HepG2 (cell line): ENCODE measurements around the gene REM2. TPM values are rescaled to one million over a fixed set of nuclear protein-coding genes. Genes with fewer than 3 reads are reported as not detected.

Experiments
- ATAC-seq: fragments of 200-7000 bp; cut with Tn5 transposase; 3 replicates; pipeline ENCODE4 v1.9.1; 2020; ENCODE audit warnings: mild to moderate bottlenecking, moderate library complexity
- BruUV-seq: library from RNA; stranded (reverse); fragments of 400-500 nt; replicated peaks from 2 replicates; lab custom pipeline; 2021; lab: Mats Ljungman, UMichigan
- CTCF ChIA-PET: fragments of 300-600 bp; formaldehyde crosslinking; extraction: SDS; loops from one replicate; lab custom pipeline; 2021; ENCODE audit warnings: low total read pairs, inconsistent platforms, low intra/inter-chr PET ratio; lab: Yijun Ruan, JAX
- POLR2A ChIA-PET: fragments of 350-600 bp; sonication (Branson Sonifier 250); formaldehyde crosslinking; loops from one replicate; lab custom pipeline; 2020; ENCODE audit warnings: antibody characterized with exemption, inconsistent platforms; lab: Yijun Ruan, JAX
- DNase-seq: peaks from one replicate; pipeline ENCODE4 v3.0.0-alpha.2; 2015; ENCODE audit warnings: low spot score
- FAIRE-seq: peaks from 3 replicates; lab custom pipeline; 2011; peaks lifted over from hg19 to GRCh38; lab: Jason Lieb, UNC
- H2AFZ ChIP-seq: one replicate; pipeline ENCODE4 v1.6.1; 2011; ENCODE audit warnings: low read length, inconsistent platforms
- H3K27ac ChIP-seq: fragments of 300-600 bp; 3 replicates; pipeline ENCODE4 v1.8.0; 2011; ENCODE audit warnings: mixed run types, mild to moderate bottlenecking, mixed read lengths, low read length, inconsistent platforms; ENCODE audit not compliant: insufficient read depth; ENCODE audit errors: extremely low read length
- H3K27me3 ChIP-seq, 2 experiments: fragments of 200-600 bp in 1 of 2; 2 replicates in 1 of 2; 3 replicates in 1 of 2; pipeline versions ENCODE4 v1.6.0 to v1.8.0; 2011; ENCODE audit warnings: low read length in 2 of 2, mild to moderate bottlenecking in 2 of 2, moderate library complexity in 2 of 2, inconsistent platforms in 1 of 2; ENCODE audit not compliant: insufficient read depth in 2 of 2, control insufficient read depth in 1 of 2
- H3K36me3 ChIP-seq, 2 experiments: fragments of 200-600 bp in 1 of 2; replicated peaks in 1 of 2; 2 replicates in 1 of 2; 3 replicates in 1 of 2; pipeline versions ENCODE4 v1.5.1 to v1.8.0; 2011; ENCODE audit warnings: low read length in 2 of 2, inconsistent platforms in 1 of 2; ENCODE audit not compliant: insufficient read depth in 2 of 2, control insufficient read depth in 1 of 2
- H3K4me1 ChIP-seq: 2 replicates; pipeline ENCODE4 v1.5.1; 2012; ENCODE audit warnings: low read length, inconsistent platforms; ENCODE audit not compliant: insufficient read depth
- H3K4me2 ChIP-seq: 2 replicates; pipeline ENCODE4 v1.6.0; 2011; ENCODE audit warnings: low read depth, low read length, inconsistent platforms
- H3K4me3 ChIP-seq, 3 experiments: fragments of 200-600 bp in 1 of 3; sonication (generic), shearing (Covaris generic) in 1 of 3; replicated peaks in 1 of 3; 2 replicates each; pipeline ENCODE4 v1.5.1; 2011 to 2016; ENCODE audit warnings: low read length in 3 of 3, inconsistent platforms in 2 of 3, low read depth in 2 of 3, mild to moderate bottlenecking in 2 of 3, control low read depth in 1 of 3, mixed read lengths in 1 of 3; ENCODE audit not compliant: insufficient read depth in 1 of 3
- H3K79me2 ChIP-seq: one replicate; pipeline ENCODE4 v1.6.1; 2011; ENCODE audit warnings: low read length, inconsistent platforms; ENCODE audit not compliant: insufficient read depth
- H3K9ac ChIP-seq: 2 replicates; pipeline ENCODE4 v1.6.0; 2011; ENCODE audit warnings: mild to moderate bottlenecking, low read depth, low read length, inconsistent platforms; ENCODE audit not compliant: insufficient read depth
- H3K9me3 ChIP-seq: 2 replicates; pipeline ENCODE4 v1.5.1; 2012; ENCODE audit warnings: mild to moderate bottlenecking, low read length
- H4K20me1 ChIP-seq: 2 replicates; pipeline ENCODE4 v1.6.0; 2011; ENCODE audit warnings: inconsistent platforms, mild to moderate bottlenecking, low read length, moderate library complexity; ENCODE audit not compliant: insufficient read depth
- ATF7-NPFF ChIP-seq: sonication (generic); formaldehyde crosslinking; IDR thresholded peaks from 2 replicates; pipeline ENCODE4 v1.8.1; 2023; ENCODE audit warnings: mild to moderate bottlenecking, low read depth, missing genetic modification reagents, moderate library complexity
- CAMTA2 ChIP-seq: sonication (generic); formaldehyde crosslinking; IDR thresholded peaks from 2 replicates; pipeline ENCODE4 v1.4.0; 2020; ENCODE audit warnings: mild to moderate bottlenecking, missing genetic modification reagents, borderline replicate concordance
- CC2D1A ChIP-seq: sonication (generic); formaldehyde crosslinking; IDR thresholded peaks from 2 replicates; pipeline ENCODE4 v1.8.1; 2023; ENCODE audit warnings: mild to moderate bottlenecking, missing genetic modification reagents
- EHMT2 ChIP-seq: fragments of 200-600 bp; sonication (generic); IDR thresholded peaks from 2 replicates; pipeline ENCODE4 v1.7.0; 2017; ENCODE audit warnings: antibody characterized with exemption, low read depth, low read length, borderline replicate concordance
- FOXJ3 ChIP-seq: sonication (generic); formaldehyde crosslinking; IDR thresholded peaks from 2 replicates; pipeline ENCODE4 v1.4.0; 2020; ENCODE audit warnings: missing genetic modification reagents, mild to moderate bottlenecking, borderline replicate concordance
- GTF3A ChIP-seq: sonication (generic); formaldehyde crosslinking; conservative IDR thresholded peaks from 2 replicates; pipeline ENCODE4 v1.4.0; 2020; ENCODE audit warnings: mild to moderate bottlenecking, missing genetic modification reagents
- HNRNPLL ChIP-seq: fragments of 200-400 bp; formaldehyde crosslinking; IDR thresholded peaks from 2 replicates; pipeline ENCODE4 v1.6.1; 2017; ENCODE audit warnings: mild to moderate bottlenecking, low read depth, low read length; ENCODE audit not compliant: poor library complexity, severe bottlenecking
- IRX3 ChIP-seq: sonication (generic); formaldehyde crosslinking; IDR thresholded peaks from 2 replicates; pipeline ENCODE4 v1.8.1; 2023; ENCODE audit warnings: mild to moderate bottlenecking, low read depth, missing genetic modification reagents, borderline replicate concordance
- JARID2 ChIP-seq: sonication (generic); formaldehyde crosslinking; IDR thresholded peaks from 2 replicates; pipeline ENCODE4 v1.8.1; 2023; ENCODE audit warnings: missing genetic modification reagents, inconsistent platforms; ENCODE audit not compliant: insufficient replicate concordance
- REPIN1 ChIP-seq: sonication (generic); formaldehyde crosslinking; IDR thresholded peaks from 2 replicates; pipeline ENCODE4 v1.8.0; 2022; ENCODE audit warnings: missing genetic modification reagents, low read depth, mild to moderate bottlenecking, borderline replicate concordance
- RXRB ChIP-seq: IDR thresholded peaks from 2 replicates; pipeline ENCODE4 v1.6.1; 2016; ENCODE audit warnings: borderline replicate concordance, missing genetic modification reagents, missing compliant biosample characterization
- SRF ChIP-seq: IDR thresholded peaks from 2 replicates; pipeline ENCODE4 v1.6.1; 2011; ENCODE audit warnings: mild to moderate bottlenecking, low read depth, low read length, moderate library complexity
- ZBTB21 ChIP-seq: sonication (generic); formaldehyde crosslinking; IDR thresholded peaks from 2 replicates; pipeline ENCODE4 v1.4.0; 2020; ENCODE audit warnings: missing genetic modification reagents
- ZBTB3 ChIP-seq: sonication (generic); formaldehyde crosslinking; IDR thresholded peaks from 2 replicates; pipeline ENCODE4 v1.4.0; 2020; ENCODE audit warnings: low read depth, mild to moderate bottlenecking, moderate library complexity, missing genetic modification reagents, borderline replicate concordance
- ZFP37 ChIP-seq: sonication (generic); formaldehyde crosslinking; IDR thresholded peaks from 2 replicates; pipeline ENCODE4 v1.4.0; 2020; ENCODE audit warnings: missing genetic modification reagents, borderline replicate concordance
- ZFP82 ChIP-seq: sonication (generic); formaldehyde crosslinking; IDR thresholded peaks from 2 replicates; pipeline ENCODE4 v1.5.1; 2020; ENCODE audit warnings: mild to moderate bottlenecking, missing genetic modification reagents, borderline replicate concordance
- ZNF225 ChIP-seq: sonication (generic); formaldehyde crosslinking; IDR thresholded peaks from 2 replicates; pipeline ENCODE4 v1.4.0; 2020; ENCODE audit warnings: mild to moderate bottlenecking, missing genetic modification reagents
- ZNF569 ChIP-seq: sonication (generic); formaldehyde crosslinking; IDR thresholded peaks from 2 replicates; pipeline ENCODE4 v1.5.0; 2020; ENCODE audit warnings: mild to moderate bottlenecking, missing genetic modification reagents, moderate library complexity, borderline replicate concordance
- ZNF850 ChIP-seq: sonication (generic); formaldehyde crosslinking; conservative IDR thresholded peaks from 2 replicates; pipeline ENCODE4 v1.9.0; 2021; ENCODE audit warnings: mild to moderate bottlenecking, missing genetic modification reagents
- ZNF883 ChIP-seq: sonication (generic); formaldehyde crosslinking; IDR thresholded peaks from 2 replicates; pipeline ENCODE4 v1.5.1; 2020; ENCODE audit warnings: mild to moderate bottlenecking, missing genetic modification reagents; ENCODE audit errors: not compliant biosample characterization
- ZSCAN12 ChIP-seq: sonication (generic); formaldehyde crosslinking; IDR thresholded peaks from 2 replicates; pipeline ENCODE4 v1.9.0; 2021; ENCODE audit warnings: mild to moderate bottlenecking, missing genetic modification reagents
- WGBS: methylation state at CpG from one replicate; pipeline ENCODE4 v1.1.6; 2017; ENCODE audit warnings: low lambda C conversion rate; 5-methylcytosine and 5-hydroxymethylcytosine counted together
- in situ Hi-C: cut with HindIII; loops from 2 replicates; pipeline ENCODE4 v1.10.0; 2017; ENCODE audit warnings: low pct_unique_long_range_greater_than_20kb; ENCODE audit not compliant: extremely low pct_ligation_motif_present
- intact Hi-C: fragments of 100-400 bp; cut with micrococcal nuclease; formaldehyde crosslinking; loops from one replicate; pipeline ENCODE4 v1.10.0; 2022; ENCODE audit not compliant: unreplicated experiment
- polyA plus RNA-seq, 8 experiments: library from polyadenylated mRNA; depleted of rRNA in 3 of 8; stranded (reverse) in 7 of 8; unstranded in 1 of 8; fragments of >200 nt; fragmentation: Illumina TruSeq in 4 of 8; extraction: Trizol in 4 of 8; gene quantifications; 2 replicates each; pipeline versions ENCODE4 v1.2.1 to v1.2.3, GENCODE V29; 2011 to 2016; ENCODE audit warnings: low read depth in 4 of 8, missing spikeins in 1 of 8, mixed read lengths in 1 of 8; ENCODE audit not compliant: insufficient read depth in 1 of 8
- total RNA-seq, 5 experiments: library from RNA; depleted of rRNA; stranded (reverse); fragments of >200 nt; fragmentation: Illumina TruSeq; extraction: Trizol; gene quantifications; 2 replicates each; pipeline ENCODE4 v1.2.3, GENCODE V29; 2016; ENCODE audit warnings: low read depth in 1 of 5
- TF ChIP-seq, protein P1 (sequence below): IDR thresholded peaks from 2 replicates; pipeline ENCODE4 v1.6.1; 2016; ENCODE audit warnings: low read depth, borderline replicate concordance
- TF ChIP-seq, protein P2 (sequence below): sonication (generic); formaldehyde crosslinking; IDR thresholded peaks from 2 replicates; pipeline ENCODE4 v1.5.0; 2020; ENCODE audit warnings: missing genetic modification reagents

The REM2 gene
- total and polyA plus RNA-seq, 2 of the 13 experiments (the other 11 are each of a cell fraction or from before 2014, with no cell fraction given) = 0.20 TPM; not detected in 1

DNA sequence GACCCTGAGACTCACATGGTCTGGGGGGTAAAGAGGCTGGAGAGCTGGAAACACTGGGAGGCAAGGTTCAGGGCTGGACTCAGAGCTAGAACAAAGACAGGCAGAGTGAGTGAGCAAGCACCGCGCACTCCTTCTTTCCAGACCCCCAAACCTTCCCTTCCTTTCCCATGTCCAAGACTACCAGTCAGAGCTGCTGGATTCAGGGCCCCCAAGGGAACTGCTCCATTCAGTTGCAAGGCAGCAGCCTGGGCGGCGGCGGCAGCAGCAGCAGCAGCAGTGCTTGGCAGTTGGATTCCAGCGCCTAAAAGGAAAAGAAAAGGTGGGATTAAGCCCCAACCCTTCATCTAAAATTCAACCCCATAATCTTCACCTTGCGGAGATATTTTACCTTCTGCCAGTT is 18.8 kb downstream of the REM2 start (continued):
- TF ChIP-seq FOXJ3 (CRISPR knock-in tag) (no peak), ATF7-NPFF (CRISPR knock-in tag) (no peak), IRX3 (peak; percentile 62; the same call in 1 of the 2 replicates), JARID2 (CRISPR knock-in tag) (no peak), ZFP37 (no peak), REPIN1 (0 out of 2 replicates have a peak, but pooled peaks have one; percentile 18)

GRCh38 chr14:22903742-22904087 is 20.7 kb downstream of the REM2 start:
- no peak overlapping the region for H3K4me3 ChIP-seq
- TF ChIP-seq ZFP82 (peak; percentile 90; the same call in 1 of the 2 replicates), ZNF883 (CRISPR knock-in tag) (no peak), ZBTB3 (CRISPR knock-in tag) (peak; percentile 11; the same call in 1 of the 2 replicates), ZNF225 (CRISPR knock-in tag) (no peak), ZNF850 (CRISPR knock-in tag) (0 out of 2 replicates have a peak, but pooled peaks have one; percentile 72), HNRNPLL (no peak), CAMTA2 (no peak), ZNF569 (0 out of 2 replicates have a peak, but pooled peaks have one; percentile 81), RXRB (CRISPR knock-in tag) (no peak), ZSCAN12 (CRISPR knock-in tag) (0 out of 2 replicates have a peak, but pooled peaks have one; percentile 11), ZBTB21 (CRISPR knock-in tag) (no peak), SRF (0 out of 2 replicates have a peak, but pooled peaks have one; percentile 14), CC2D1A (CRISPR knock-in tag) (0 out of 2 replicates have a peak, but pooled peaks have one; percentile 6), GTF3A (CRISPR knock-in tag) (0 out of 2 replicates have a peak, but pooled peaks have one; percentile 1), EHMT2 (peak; percentile 11; the same call in 1 of the 2 replicates)
- TF ChIP-seq, protein P1, sequence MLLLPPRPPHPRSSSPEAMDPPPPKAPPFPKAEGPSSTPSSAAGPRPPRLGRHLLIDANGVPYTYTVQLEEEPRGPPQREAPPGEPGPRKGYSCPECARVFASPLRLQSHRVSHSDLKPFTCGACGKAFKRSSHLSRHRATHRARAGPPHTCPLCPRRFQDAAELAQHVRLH (CRISPR knock-in tag) = no peak
- TF ChIP-seq, protein P2, sequence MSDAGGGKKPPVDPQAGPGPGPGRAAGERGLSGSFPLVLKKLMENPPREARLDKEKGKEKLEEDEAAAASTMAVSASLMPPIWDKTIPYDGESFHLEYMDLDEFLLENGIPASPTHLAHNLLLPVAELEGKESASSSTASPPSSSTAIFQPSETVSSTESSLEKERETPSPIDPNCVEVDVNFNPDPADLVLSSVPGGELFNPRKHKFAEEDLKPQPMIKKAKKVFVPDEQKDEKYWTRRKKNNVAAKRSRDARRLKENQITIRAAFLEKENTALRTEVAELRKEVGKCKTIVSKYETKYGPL (CRISPR knock-in tag) = no peak

More at GRCh38 chr14:22903742-22904087, 20.7 kb downstream of the REM2 start:
- H2AFZ ChIP-seq = no peak overlapping the region
- WGBS = 64% methylated on average over 2 of the region's 2 CpGs
- no peak for ATAC-seq
- DNase-seq = no peak
- no peaks in the 10 kb centered on the region for H3K36me3 ChIP-seq
- FAIRE-seq = no peak
- intact Hi-C loops = loop anchor here (1.0 kb wide), 2 partner anchors 26 to 32 kb away; partner anchors contain the start of genes LRP10 and PRMT5
- no peaks in the 10 kb centered on the region for H4K20me1 ChIP-seq
- 0 out of 2 replicates have a peak overlapping the region, but pooled peaks have one; percentile 0 for H3K9ac ChIP-seq
- CTCF ChIA-PET = interaction anchor here (1.5 to 5.0 kb wide), 2 partner anchors 32 to 50 kb away, joined by 3 to 46 read pairs; partner anchors contain the start of gene LRP10
- H3K27ac ChIP-seq = peak overlapping the region; percentile 67
- H3K4me1 ChIP-seq = peaks cover 50% of the 10 kb centered on the region
- no peaks in the 10 kb centered on the region for H3K79me2 ChIP-seq
- H3K4me2 ChIP-seq = peak overlapping the region; percentile 19
- POLR2A ChIA-PET = interaction anchor here (1.3 to 5.3 kb wide), 15 partner anchors 12 to 314 kb away, joined by 3 to 44 read pairs (median 9); partner anchors contain the start of genes ACIN1, AJUBA, C14orf119 and HAUS4
- no peaks in the 10 kb centered on the region for H3K9me3 ChIP-seq
- H3K27me3 ChIP-seq = peaks cover 0 to 2% of the 10 kb centered on the region in 2 experiments; a peak in 1 of 5 replicates
- in situ Hi-C loops = loop anchor here (5.0 kb wide), 1 partner anchor 81 kb away; no protein-coding TSS in a partner anchor
- BruUV-seq = no TSS peak
